Measurements from ENCODE around the gene TMEM225B.
"Not testable (repeated sequence)": the region's sequence is repeated elsewhere in the genome, so short reads cannot be mapped to it uniquely, and the experiment has no call there.

Gene TMEM225B

GRCh38 chr7:99623091-99623693 is 25.1 kb downstream of the TMEM225B start:
- DNase-seq (ENCODE audit: low read depth in 2 of 2): no peak

DNA sequence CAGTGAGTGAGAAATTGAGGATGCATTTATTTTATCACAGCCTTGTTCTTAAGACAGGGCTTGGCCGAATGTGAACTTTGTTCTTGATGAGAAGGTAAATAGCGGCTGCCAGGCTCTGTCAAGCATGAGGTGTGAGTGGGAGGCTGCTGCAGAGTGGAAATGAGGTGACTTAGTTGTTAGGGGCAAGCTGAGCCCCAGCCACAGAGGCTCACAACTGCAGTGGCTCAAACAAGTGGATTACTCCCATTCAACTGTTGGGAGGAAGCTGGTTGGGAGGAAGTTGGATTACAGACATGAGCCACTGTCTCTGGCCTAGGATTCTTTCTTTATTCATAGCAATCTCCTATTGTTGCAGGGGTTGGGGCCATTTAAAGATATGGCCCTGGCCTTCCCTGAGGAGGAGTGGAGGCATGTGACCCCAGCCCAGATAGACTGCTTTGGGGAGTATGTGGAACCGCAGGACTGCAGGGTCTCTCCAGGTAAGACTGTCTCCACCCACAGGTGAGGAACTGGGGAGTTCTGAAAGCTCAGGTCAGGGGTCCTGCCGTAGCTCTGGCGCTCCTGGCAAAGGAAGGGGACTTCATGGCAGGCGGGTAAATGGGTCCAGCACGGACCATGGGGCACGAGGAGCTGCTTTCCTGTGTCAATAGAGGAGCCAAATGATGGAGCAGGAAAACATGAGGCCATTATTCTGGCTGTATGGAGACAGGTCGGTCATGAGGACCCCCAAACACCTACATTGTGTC is 25.8 kb downstream of the TMEM225B start:
- no peak for DNase-seq (ENCODE audit: low read depth in 2 of 2)

DNA sequence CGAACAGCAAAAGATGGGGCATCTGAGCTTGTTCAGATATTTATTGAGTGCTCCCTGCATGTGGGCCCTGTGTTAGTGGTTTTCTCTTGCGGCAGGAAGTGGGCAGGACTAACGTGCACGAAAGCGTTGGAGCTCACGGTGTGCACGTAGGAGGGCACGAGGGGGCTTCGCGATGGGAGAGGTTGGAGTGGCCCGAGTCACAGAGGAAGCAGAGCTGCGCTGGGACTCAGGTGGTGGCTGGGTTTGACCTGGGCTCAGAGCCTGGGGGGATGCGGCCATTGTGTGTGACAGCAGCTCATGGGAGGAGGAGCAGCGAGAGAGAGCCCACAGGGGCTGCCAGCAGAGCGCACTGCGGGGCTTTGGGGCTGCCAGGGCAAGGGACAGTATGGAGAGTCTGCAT is 26.4 kb downstream of the TMEM225B start:
- DNase-seq (ENCODE audit: low read depth in 2 of 2): peak; percentile 43 to 58

DNA sequence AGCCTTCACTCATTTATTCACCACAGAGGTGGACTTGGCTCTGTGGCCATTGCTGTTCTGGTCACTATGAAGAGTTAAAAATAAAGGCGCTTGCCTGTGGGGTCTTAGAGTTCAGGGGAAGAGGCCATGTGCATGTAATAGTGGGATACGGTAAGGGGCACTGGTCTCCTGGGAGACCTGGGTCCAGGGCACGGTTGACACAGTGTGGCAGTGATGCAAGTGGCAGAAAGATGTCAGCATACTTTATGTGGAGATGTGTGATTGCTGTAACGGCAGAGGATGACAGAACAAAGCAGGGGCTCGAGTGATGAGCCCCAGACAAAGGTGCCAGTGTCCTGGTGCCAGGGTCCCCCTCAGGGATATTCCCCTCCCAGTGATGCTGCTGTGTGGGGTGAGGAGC is 27.3 kb downstream of the TMEM225B start:
- DNase-seq (ENCODE audit: low read depth in 2 of 2): no peak

DNA sequence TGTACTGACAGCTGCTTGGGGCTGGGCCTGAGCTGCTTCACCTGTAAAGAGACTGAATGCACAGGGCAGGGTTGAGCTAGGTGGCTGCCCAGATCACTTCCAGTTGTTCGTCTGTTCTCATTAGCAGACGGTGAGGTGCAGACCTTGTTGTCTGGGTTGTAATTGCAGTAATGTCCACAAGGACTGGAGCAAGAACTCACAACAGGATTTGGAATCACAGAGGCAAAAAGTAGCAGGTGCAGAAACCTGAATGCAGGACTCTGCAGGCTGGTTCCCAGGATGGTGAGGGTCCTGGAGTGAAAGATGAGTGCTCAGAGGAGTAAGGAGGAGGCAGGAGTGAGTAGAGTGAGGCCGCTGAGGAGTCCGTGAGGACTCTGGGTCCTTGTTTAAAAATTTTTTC is 27.9 kb downstream of the TMEM225B start:
- DNase-seq (ENCODE audit: low read depth in 2 of 2): no peak

GRCh38 chr7:99626661-99627060 is 28.6 kb downstream of the TMEM225B start:
- no peak for DNase-seq (ENCODE audit: low read depth in 2 of 2)

- DNase-seq (ENCODE audit: low read depth in 2 of 2): no peak
Observed at GRCh38 chr7:99627513-99627912, 29.4 kb downstream of the TMEM225B start.

DNA sequence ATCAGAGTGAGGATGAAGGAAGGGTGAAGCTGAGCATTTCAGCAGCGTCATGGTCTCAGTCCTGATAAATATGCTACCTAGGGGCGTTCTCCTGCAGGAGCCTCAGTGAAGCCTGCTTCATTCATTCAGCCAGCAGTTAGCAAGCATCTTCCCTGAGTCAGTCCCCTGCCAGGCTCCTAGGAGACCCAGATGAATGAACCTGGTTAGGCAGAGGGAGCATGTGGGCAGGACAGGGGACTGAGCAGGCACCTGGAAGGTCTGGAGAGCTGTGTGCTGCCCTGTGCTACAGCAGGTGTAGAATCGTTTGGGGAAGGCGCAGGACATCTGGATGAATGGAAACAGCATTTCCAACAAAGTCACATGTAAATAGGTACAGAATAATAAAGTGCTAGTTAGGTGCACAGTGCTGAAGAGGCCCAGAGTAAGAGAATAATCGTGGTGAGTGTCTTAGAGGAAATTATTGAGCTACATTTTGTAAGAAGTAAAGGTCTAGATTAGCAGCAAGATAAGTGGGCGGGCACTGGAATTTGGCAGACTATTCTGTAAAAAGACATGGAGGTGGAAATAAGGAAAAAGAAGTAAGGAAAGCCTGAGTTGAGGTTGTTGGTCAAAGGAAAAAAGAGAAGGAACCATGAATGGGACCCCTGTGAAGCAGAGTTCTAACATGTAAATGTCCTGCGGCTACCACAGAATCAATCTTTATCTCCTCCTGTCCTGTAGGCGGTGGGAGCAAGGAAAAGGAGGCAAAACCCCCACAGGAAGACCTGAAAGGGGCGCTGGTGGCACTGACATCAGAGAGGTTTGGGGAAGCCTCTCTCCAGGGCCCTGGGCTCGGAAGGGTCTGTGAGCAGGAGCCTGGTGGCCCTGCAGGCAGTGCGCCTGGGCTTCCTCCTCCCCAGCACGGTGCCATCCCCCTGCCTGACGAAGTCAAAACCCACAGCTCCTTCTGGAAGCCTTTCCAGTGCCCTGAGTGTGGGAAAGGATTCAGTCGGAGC is 30.7 kb downstream of the TMEM225B start:
- DNase-seq (ENCODE audit: low read depth in 2 of 2): no peak

- no peak for DNase-seq (ENCODE audit: low read depth in 2 of 2)
Observed at GRCh38 chr7:99629643-99630042, 31.6 kb downstream of the TMEM225B start.

DNA sequence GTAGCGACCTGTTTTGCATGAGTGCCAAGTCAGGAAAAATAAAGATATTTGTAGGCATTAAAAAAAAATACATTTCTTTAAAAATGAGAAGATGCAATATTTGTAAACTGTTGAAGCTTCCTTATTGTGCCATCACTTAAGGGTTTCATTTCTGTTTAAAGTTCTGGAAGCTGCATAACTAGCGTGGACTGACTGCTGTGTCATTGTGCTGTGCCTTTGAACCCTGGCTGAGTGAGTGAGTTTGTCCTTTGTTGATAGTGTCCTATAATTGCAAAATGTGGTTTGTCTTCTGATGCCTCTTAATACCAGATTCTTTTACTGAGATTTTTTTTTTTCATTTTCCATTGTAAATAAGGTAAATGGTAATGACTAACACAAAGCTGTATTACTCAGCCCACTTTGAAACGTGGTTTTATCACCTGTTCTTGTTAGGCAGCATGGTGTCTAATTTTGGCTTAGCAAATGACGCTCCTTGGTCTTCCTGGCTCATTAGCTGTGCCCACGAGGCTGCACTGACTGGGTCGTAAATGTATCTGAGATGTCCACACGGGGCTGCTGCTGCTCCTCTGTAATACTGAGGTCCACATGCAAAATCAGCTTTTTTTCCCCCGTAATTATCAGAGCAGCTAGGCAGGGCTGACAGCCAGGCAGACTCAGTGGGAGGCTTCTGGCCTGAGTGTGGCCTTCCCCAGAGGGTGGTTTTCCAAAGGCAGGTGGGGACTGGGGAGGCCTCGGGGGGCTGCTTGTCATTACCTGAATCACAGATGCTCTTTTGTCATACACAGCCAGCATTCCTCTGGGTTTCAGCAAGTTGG is 33.4 kb downstream of the TMEM225B start:
- DNase-seq (ENCODE audit: low read depth in 2 of 2): no peak

DNA sequence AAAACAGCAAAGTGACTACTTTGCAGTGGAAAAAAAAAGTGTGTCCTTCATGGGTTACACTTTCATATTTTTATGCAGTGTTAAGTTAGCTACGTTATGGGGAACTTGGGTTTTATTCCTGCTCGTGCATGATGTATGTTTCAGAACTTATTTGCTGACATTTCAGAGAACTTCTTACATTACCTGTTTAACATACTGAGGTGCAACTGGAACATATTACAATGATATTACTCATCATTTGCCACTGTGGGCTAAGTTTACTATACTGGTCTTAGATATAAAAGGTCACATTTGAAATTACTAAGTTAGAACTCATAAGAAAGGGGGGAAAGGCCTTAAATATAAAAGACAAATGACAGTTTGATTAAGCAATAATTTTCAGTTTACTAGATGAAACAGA is 39.3 kb downstream of the TMEM225B start:
- DNase-seq (ENCODE audit: low read depth in 2 of 2): not testable (repeated sequence)

GRCh38 chr7:99638731-99639130 is 40.7 kb downstream of the TMEM225B start:
- DNase-seq (ENCODE audit: low read depth in 2 of 2): no peak

GRCh38 chr7:99639267-99639666 is 41.2 kb downstream of the TMEM225B start:
- DNase-seq (ENCODE audit: low read depth in 2 of 2): no peak

DNA sequence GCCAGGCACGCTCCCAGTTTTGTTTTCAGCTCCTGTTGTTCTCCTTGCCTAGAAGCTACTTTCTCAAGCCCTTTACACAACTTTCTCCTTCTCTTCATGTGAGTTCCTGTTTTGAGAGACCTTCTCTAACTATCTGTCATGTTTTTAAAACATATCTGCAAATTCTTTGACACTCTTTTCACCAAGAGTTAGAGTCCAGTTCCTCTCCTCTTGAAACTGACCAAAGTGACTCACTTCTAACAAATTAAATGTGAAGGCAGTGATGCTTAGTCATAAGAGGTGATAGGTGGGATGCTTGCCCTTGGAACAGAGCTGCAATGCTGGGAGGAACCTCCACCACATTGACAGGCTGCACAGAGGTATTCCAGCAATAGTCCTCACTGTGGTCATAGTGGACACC is 44.0 kb downstream of the TMEM225B start:
- no peak for DNase-seq (ENCODE audit: low read depth in 2 of 2)

- DNase-seq (ENCODE audit: low read depth in 2 of 2): no peak
Observed at GRCh38 chr7:99643464-99643863, 45.4 kb downstream of the TMEM225B start.

GRCh38 chr7:99644431-99644830 is 46.4 kb downstream of the TMEM225B start:
- DNase-seq (ENCODE audit: low read depth in 2 of 2): no peak

GRCh38 chr7:99645590-99645989 is 47.5 kb downstream of the TMEM225B start:
- no peak for DNase-seq (ENCODE audit: low read depth in 2 of 2)

GRCh38 chr7:99648843-99649242 is 50.8 kb downstream of the TMEM225B start:
- DNase-seq (ENCODE audit: low read depth in 2 of 2): no peak

DNA sequence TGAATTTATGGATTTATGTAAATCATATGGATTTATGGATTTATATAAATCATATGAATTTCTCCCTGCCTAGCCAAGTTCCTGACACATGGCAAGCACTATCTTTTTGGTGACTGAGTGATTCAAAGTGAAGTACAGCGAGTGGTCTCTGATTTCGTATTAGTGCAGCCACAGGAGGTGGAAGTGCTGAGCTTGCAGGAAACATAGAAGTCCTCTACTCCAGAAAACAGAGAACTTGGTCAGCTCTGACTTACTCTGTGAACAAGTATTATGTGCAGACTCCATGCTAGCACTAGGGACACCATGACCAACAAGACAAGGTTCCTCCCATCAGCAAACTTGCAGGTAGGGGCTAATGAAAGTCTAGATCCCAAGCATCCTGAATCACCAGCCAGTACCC is 53.2 kb downstream of the TMEM225B start:
- DNase-seq (ENCODE audit: low read depth in 2 of 2): no peak

DNA sequence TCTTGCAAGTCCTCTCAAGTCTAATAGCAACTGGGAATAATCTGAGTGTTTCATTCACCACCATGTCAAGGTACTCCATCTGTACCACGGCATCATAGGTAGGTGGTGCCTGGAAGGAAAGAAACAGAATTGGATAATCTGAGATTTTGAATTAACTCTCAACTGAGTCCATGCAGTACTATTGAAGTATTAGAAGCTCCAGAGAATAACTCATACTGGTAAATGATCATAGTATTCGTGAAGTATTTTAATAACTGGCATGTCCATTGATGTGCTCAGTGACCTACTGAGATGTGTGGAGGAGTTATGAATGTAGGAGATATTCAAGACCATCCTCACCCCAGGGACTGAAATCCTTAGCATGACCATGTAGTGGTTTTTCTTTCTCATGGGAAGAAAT is 54.6 kb downstream of the TMEM225B start:
- no peak for DNase-seq (ENCODE audit: low read depth in 2 of 2)

GRCh38 chr7:99653269-99653668 is 55.2 kb downstream of the TMEM225B start:
- DNase-seq (ENCODE audit: low read depth in 2 of 2): not testable (repeated sequence)

- no peak for DNase-seq (ENCODE audit: low read depth in 2 of 2)
Observed at GRCh38 chr7:99653754-99654153, 55.7 kb downstream of the TMEM225B start.

All from stimulated activated CD8-positive, alpha-beta memory T cell treated with anti-CD3 and anti-CD28 coated beads, Interleukin-15, amount 100 ng/mL, for 4 hours (primary cell).